GM12878 (cell line): ENCODE data around the gene CDKN2B-AS1. TPM values are rescaled to one million over a fixed set of nuclear protein-coding genes. Genes with fewer than 3 reads are reported as not detected.

Source experiments
- ATAC-seq: fragments of 200-7000 bp; cut with Tn5 transposase; 3 replicates; pipeline ENCODE4 v1.9.1; 2020; ENCODE audit warnings: mild to moderate bottlenecking, moderate library complexity
- BruUV-seq: library from RNA; stranded (reverse); fragments of 400-500 nt; replicated peaks from 2 replicates; lab custom pipeline; 2021; lab: Mats Ljungman, UMichigan
- CTCF ChIA-PET: fragments of 300-600 bp; sonication (Branson Sonifier 250); formaldehyde crosslinking; extraction: SDS; loops from one replicate; lab custom pipeline; 2021; ENCODE audit warnings: inconsistent platforms; lab: Yijun Ruan, JAX
- POLR2A ChIA-PET: fragments of 350-600 bp; formaldehyde crosslinking; extraction: SDS; loops from one replicate; lab custom pipeline; 2021; ENCODE audit warnings: inconsistent platforms; lab: Charles Lee
- RAD21 ChIA-PET: fragments of 300-600 bp; sonication (Branson Sonifier 250); formaldehyde crosslinking; loops from one replicate; lab custom pipeline; 2023; ENCODE audit warnings: antibody characterized with exemption; ENCODE audit not compliant: unreplicated experiment; lab: Charles Lee
- SMC1A ChIA-PET: fragments of 300-600 bp; sonication (Branson Sonifier 250); formaldehyde crosslinking; loops from one replicate; lab custom pipeline; 2023; ENCODE audit not compliant: unreplicated experiment, uncharacterized antibody; lab: Charles Lee
- DNase-seq: peaks from one replicate; pipeline ENCODE4 v3.0.0-alpha.2; 2011; ENCODE audit warnings: low read depth, low spot score
- FAIRE-seq: peaks from 3 replicates; lab custom pipeline; 2011; peaks lifted over from hg19 to GRCh38; lab: Jason Lieb, UNC
- H2AFZ ChIP-seq: 2 replicates; pipeline ENCODE4 v1.6.0; 2011; ENCODE audit warnings: low read depth, low read length, control low read depth; ENCODE audit not compliant: control insufficient read depth
- H3K27ac ChIP-seq: 2 replicates; pipeline ENCODE4 v1.5.1; 2011; ENCODE audit warnings: control low read depth; ENCODE audit not compliant: control insufficient read depth, insufficient read depth
- H3K27me3 ChIP-seq, 2 experiments: replicated peaks in 1 of 2; 2 replicates each; pipeline versions ENCODE4 v1.6.0 to v1.6.1; 2011; ENCODE audit warnings: low read length in 1 of 2; ENCODE audit not compliant: control insufficient read depth in 2 of 2, insufficient read depth in 2 of 2
- H3K36me3 ChIP-seq, 2 experiments: 2 replicates each; pipeline ENCODE4 v1.5.1; 2011; ENCODE audit warnings: low read length in 1 of 2; ENCODE audit not compliant: control insufficient read depth in 2 of 2, insufficient read depth in 2 of 2
- H3K4me1 ChIP-seq: 2 replicates; pipeline ENCODE4 v1.6.1; 2011; ENCODE audit warnings: mild to moderate bottlenecking, low read length, moderate library complexity, mixed read lengths; ENCODE audit not compliant: control insufficient read depth, insufficient read depth
- H3K4me2 ChIP-seq: 2 replicates; pipeline ENCODE4 v1.6.0; 2011; ENCODE audit warnings: control low read depth; ENCODE audit not compliant: control insufficient read depth, insufficient read depth
- H3K4me3 ChIP-seq: fragments of 200-600 bp; sonication (generic); 2 replicates; pipeline ENCODE4 v1.5.1; 2016
- H3K79me2 ChIP-seq: 2 replicates; pipeline ENCODE4 v1.6.0; 2011; ENCODE audit warnings: low read length; ENCODE audit not compliant: control insufficient read depth, insufficient read depth
- H3K9ac ChIP-seq: 2 replicates; pipeline ENCODE4 v1.8.0; 2011; ENCODE audit warnings: low read length, control low read depth, mixed read lengths; ENCODE audit not compliant: control insufficient read depth, insufficient read depth
- H3K9me3 ChIP-seq: replicated peaks from 3 replicates; pipeline ENCODE4 v1.5.1; 2011; ENCODE audit warnings: mild to moderate bottlenecking, low read length; ENCODE audit not compliant: control insufficient read depth, insufficient read depth
- H4K20me1 ChIP-seq: 2 replicates; pipeline ENCODE4 v1.6.0; 2011; ENCODE audit not compliant: control insufficient read depth, insufficient read depth
- ATF3 ChIP-seq: IDR thresholded peaks from 2 replicates; pipeline ENCODE4 v1.6.1; 2011; ENCODE audit warnings: low read depth, mild to moderate bottlenecking, low read length, moderate library complexity, borderline replicate concordance; ENCODE audit errors: extremely low read depth
- ATF7 ChIP-seq: fragments of 450-650 bp; IDR thresholded peaks from 2 replicates; pipeline ENCODE4 v1.6.1; 2016; ENCODE audit warnings: low read depth, mild to moderate bottlenecking
- BCL11A ChIP-seq: IDR thresholded peaks from 2 replicates; pipeline ENCODE4 v1.6.1; 2011; ENCODE audit warnings: low read depth, low read length
- BCLAF1 ChIP-seq: fragments of 450-650 bp; IDR thresholded peaks from 2 replicates; pipeline ENCODE4 v1.6.1; 2017; ENCODE audit warnings: antibody characterized with exemption, mild to moderate bottlenecking, moderate library complexity
- DPF2 ChIP-seq: fragments of 450-650 bp; IDR thresholded peaks from 2 replicates; pipeline ENCODE4 v1.6.1; 2017; ENCODE audit warnings: mild to moderate bottlenecking
- E2F8 ChIP-seq: fragments of 450-650 bp; IDR thresholded peaks from 2 replicates; pipeline ENCODE4 v1.6.1; 2018; ENCODE audit warnings: mild to moderate bottlenecking, low read depth, moderate library complexity; ENCODE audit not compliant: partially characterized antibody
- FOXK2 ChIP-seq: fragments of 450-650 bp; IDR thresholded peaks from 2 replicates; pipeline ENCODE4 v1.6.1; 2017; ENCODE audit warnings: mild to moderate bottlenecking, moderate library complexity
- KAT2A ChIP-seq: conservative IDR thresholded peaks from 2 replicates; pipeline ENCODE4 v1.6.1; 2011; ENCODE audit warnings: low read depth, low read length; ENCODE audit not compliant: control insufficient read depth
- KDM1A ChIP-seq: fragments of 200-600 bp; sonication (generic); IDR thresholded peaks from 2 replicates; pipeline ENCODE4 v1.6.1; 2016; ENCODE audit warnings: borderline replicate concordance
- PAX5 ChIP-seq: IDR thresholded peaks from 2 replicates; pipeline ENCODE4 v1.6.1; 2011; ENCODE audit warnings: low read depth, low read length, borderline replicate concordance
- POLR2AphosphoS5 ChIP-seq: IDR thresholded peaks from 2 replicates; pipeline ENCODE4 v1.6.1; 2011; ENCODE audit warnings: mild to moderate bottlenecking, low read length, inconsistent platforms
- TBL1XR1 ChIP-seq: IDR thresholded peaks from 2 replicates; pipeline ENCODE4 v1.6.1; 2012; ENCODE audit warnings: low read depth, low read length, improper control_type of control experiment
- ZNF217 ChIP-seq: fragments of 450-650 bp; IDR thresholded peaks from 2 replicates; pipeline ENCODE4 v1.6.1; 2017; ENCODE audit warnings: antibody characterized with exemption, mild to moderate bottlenecking
- WGBS: methylation state at CpG from one replicate; pipeline ENCODE4 v1.1.6; 2016; ENCODE audit warnings: low lambda C conversion rate; ENCODE audit not compliant: insufficient replicate concordance, insufficient coverage; ENCODE audit errors: missing lambda C conversion rate; 5-methylcytosine and 5-hydroxymethylcytosine counted together
- in situ Hi-C: fragments of 300-500 bp; cut with MboI; formaldehyde crosslinking; loops from 9 replicates; pipeline ENCODE4 v1.14.3; 2018; ENCODE audit warnings: mixed read lengths
- intact Hi-C: fragments of 100-400 bp; cut with micrococcal nuclease; formaldehyde crosslinking; loops from one replicate; pipeline ENCODE4 v1.14.2; 2022; ENCODE audit not compliant: unreplicated experiment
- polyA plus RNA-seq, 11 experiments: library from polyadenylated mRNA; depleted of rRNA in 4 of 11; unstranded in 6 of 11; stranded (reverse) in 5 of 11; fragments of >200 nt; fragmentation: Nextera tagmentation in 4 of 11; fragmentation: Illumina TruSeq in 1 of 11; extraction: Ambion mirVana in 4 of 11; extraction: Trizol in 1 of 11; gene quantifications; 1 replicate in 1 of 11; 2 replicates in 10 of 11; pipeline versions ENCODE4 v1.2.1 to v1.2.3, GENCODE V29; 2011 to 2016; ENCODE audit warnings: inconsistent platforms in 2 of 11, missing spikeins in 2 of 11, low read depth in 1 of 11
- total RNA-seq, 4 experiments: library from RNA; depleted of rRNA in 3 of 4; stranded (reverse); fragments of >200 nt in 3 of 4; fragmentation: Illumina TruSeq in 1 of 4; extraction: Trizol in 1 of 4; gene quantifications; 2 replicates each; pipeline versions ENCODE4 v1.2.1 to v1.2.3, GENCODE V29; 2013 to 2021

Gene CDKN2B-AS1
- total and polyA plus RNA-seq, 10 of the 15 experiments (the other 5 are each of a cell fraction or from before 2014, with no cell fraction given), result 0.22 to 2.2 (median 1.0) TPM; not detected in 1

- no TSS peak for BruUV-seq
- no peak overlapping the region for H3K4me3 ChIP-seq
- ChIA-PET POLR2A (no interaction called here), SMC1A (interaction anchor here (0.6 kb wide), 1 partner anchor 320 kb away, joined by 3 read pairs; no protein-coding TSS in a partner anchor), RAD21 (no interaction called here), CTCF (interaction anchor here (1.3 kb wide), 1 partner anchor 12 kb away, joined by 6 read pairs; no protein-coding TSS in a partner anchor)
- no peaks in the 10 kb centered on the region for H3K9me3 ChIP-seq
- H4K20me1 ChIP-seq, result no peaks in the 10 kb centered on the region
- in situ Hi-C loops, result no loop called here
- FAIRE-seq (no peak), DNase-seq (no peak), ATAC-seq (no peak)
- H3K9ac ChIP-seq, result no peak overlapping the region
- H3K79me2 ChIP-seq, result no peaks in the 10 kb centered on the region
- H3K27me3 ChIP-seq, result peaks cover 0 to 4% of the 10 kb centered on the region in 2 experiments; a peak in 2 of 4 replicates
- H3K4me2 ChIP-seq, result no peak overlapping the region
- intact Hi-C loops, result no loop called here
- no peaks in the 10 kb centered on the region for H3K36me3 ChIP-seq
- H2AFZ ChIP-seq, result no peak overlapping the region
- TF ChIP-seq BCLAF1 (no peak), KAT2A (no peak)
- no peak overlapping the region for H3K27ac ChIP-seq
- H3K4me1 ChIP-seq, result no peaks in the 10 kb centered on the region
These were observed 137.2 kb downstream of the CDKN2B-AS1 start for GRCh38 chr9:22131817-22132216.

GRCh38 chr9:22134390-22134789, 139.8 kb downstream of the CDKN2B-AS1 start:
- no peaks in the 10 kb centered on the region for H3K79me2 ChIP-seq
- no peak overlapping the region for H2AFZ ChIP-seq
- H3K36me3 ChIP-seq, result no peaks in the 10 kb centered on the region
- no TSS peak for BruUV-seq
- no peak overlapping the region for H3K27ac ChIP-seq
- no peaks in the 10 kb centered on the region for H3K9me3 ChIP-seq
- H3K9ac ChIP-seq, result no peak overlapping the region
- no peaks in the 10 kb centered on the region for H4K20me1 ChIP-seq
- no peak overlapping the region for H3K4me3 ChIP-seq
- H3K4me1 ChIP-seq, result no peaks in the 10 kb centered on the region
- 29% methylated on average over 2 of the region's 2 CpGs for WGBS
- SMC1A ChIA-PET, result no interaction called here
- ATAC-seq (no peak), DNase-seq (no peak), FAIRE-seq (no peak)
- in situ Hi-C loops, result no loop called here
- POLR2A ChIA-PET, result no interaction called here
- CTCF ChIA-PET, result interaction anchor here (1.4 kb wide), 1 partner anchor 14 kb away, joined by 6 read pairs; no protein-coding TSS in a partner anchor
- intact Hi-C loops, result no loop called here
- no peaks in the 10 kb centered on the region; a peak in 1 of 4 replicates for H3K27me3 ChIP-seq
- H3K4me2 ChIP-seq, result no peak overlapping the region
- RAD21 ChIA-PET, result no interaction called here
- TF ChIP-seq ZNF217 (no peak), TBL1XR1 (no peak), BCL11A (no peak), ATF7 (no peak), DPF2 (no peak), KDM1A (no peak), FOXK2 (no peak), PAX5 (no peak), POLR2AphosphoS5 (no peak), ATF3 (no peak), E2F8 (no peak)
